Breast epithelium (tissue), 3 donors: Measurements from ENCODE around the gene SYNE1.

Source experiments
- POLR2A ChIP-seq: fragments of 450-650 bp; IDR thresholded peaks from one replicate; pipeline ENCODE4 v1.6.1; 2016; ENCODE audit warnings: antibody characterized with exemption, mild to moderate bottlenecking, moderate library complexity
- POLR2AphosphoS5 ChIP-seq, 3 donors: sonication (generic); formaldehyde crosslinking; IDR thresholded peaks; one replicate each; pipeline ENCODE4 v1.6.1; 2017; ENCODE audit warnings: antibody characterized with exemption in 3 of 3
- TF ChIP-seq, protein P1 (sequence below), 3 donors: fragments of 450-650 bp; IDR thresholded peaks; one replicate each; pipeline ENCODE4 v1.5.1; 2016 to 2017; ENCODE audit warnings: antibody characterized with exemption in 3 of 3, mild to moderate bottlenecking in 3 of 3, moderate library complexity in 3 of 3

DNA sequence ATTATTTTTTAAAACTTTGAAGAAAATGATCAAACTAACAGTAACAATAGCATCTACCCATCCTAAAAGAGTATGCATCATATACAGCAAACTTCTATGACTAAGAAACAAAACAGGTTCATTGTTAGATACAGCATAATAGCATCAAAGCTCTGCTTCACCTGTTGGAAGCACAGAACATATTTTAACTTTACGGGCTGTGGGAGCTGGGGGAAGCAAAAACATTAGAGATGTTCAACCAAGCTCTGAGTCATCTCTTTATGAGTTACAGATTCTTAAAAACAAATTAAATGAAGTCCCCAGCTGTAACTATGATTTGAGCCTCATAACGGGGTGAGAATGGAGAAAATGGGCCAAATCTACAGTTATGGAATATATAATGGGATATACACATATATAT, 63.4 kb downstream of the SYNE1 start:
- TF ChIP-seq, protein P1, sequence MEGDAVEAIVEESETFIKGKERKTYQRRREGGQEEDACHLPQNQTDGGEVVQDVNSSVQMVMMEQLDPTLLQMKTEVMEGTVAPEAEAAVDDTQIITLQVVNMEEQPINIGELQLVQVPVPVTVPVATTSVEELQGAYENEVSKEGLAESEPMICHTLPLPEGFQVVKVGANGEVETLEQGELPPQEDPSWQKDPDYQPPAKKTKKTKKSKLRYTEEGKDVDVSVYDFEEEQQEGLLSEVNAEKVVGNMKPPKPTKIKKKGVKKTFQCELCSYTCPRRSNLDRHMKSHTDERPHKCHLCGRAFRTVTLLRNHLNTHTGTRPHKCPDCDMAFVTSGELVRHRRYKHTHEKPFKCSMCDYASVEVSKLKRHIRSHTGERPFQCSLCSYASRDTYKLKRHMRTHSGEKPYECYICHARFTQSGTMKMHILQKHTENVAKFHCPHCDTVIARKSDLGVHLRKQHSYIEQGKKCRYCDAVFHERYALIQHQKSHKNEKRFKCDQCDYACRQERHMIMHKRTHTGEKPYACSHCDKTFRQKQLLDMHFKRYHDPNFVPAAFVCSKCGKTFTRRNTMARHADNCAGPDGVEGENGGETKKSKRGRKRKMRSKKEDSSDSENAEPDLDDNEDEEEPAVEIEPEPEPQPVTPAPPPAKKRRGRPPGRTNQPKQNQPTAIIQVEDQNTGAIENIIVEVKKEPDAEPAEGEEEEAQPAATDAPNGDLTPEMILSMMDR (IDR thresholded peaks at IDR 0.05): no peak
- TF ChIP-seq POLR2AphosphoS5 (IDR thresholded peaks at IDR 0.05): no peak
- no peak for TF ChIP-seq POLR2A
